GM12878 (cell line): ENCODE data around the gene OR6C68.

ENCODE experiments used
- ASH2L ChIP-seq: fragments of 300-600, 200-600 bp; sonication (generic); IDR thresholded peaks from 2 replicates; pipeline ENCODE4 v1.6.1; 2017; ENCODE audit warnings: low read depth, mild to moderate bottlenecking, borderline replicate concordance
- E2F4 ChIP-seq: IDR thresholded peaks from 2 replicates; pipeline ENCODE4 v1.6.1; 2012; ENCODE audit warnings: low read depth, low read length, improper control_type of control experiment
- MXI1 ChIP-seq: fragments of 150-350 bp; IDR thresholded peaks from 2 replicates; pipeline ENCODE4 v1.6.1; 2011; ENCODE audit warnings: low read depth, mild to moderate bottlenecking, inconsistent platforms, low read length, improper control_type of control experiment
- NRF1 ChIP-seq: conservative IDR thresholded peaks from 2 replicates; pipeline ENCODE4 v1.6.1; 2011; ENCODE audit warnings: mild to moderate bottlenecking, low read depth, low read length, improper control_type of control experiment
- SUPT20H ChIP-seq: IDR thresholded peaks from 2 replicates; pipeline ENCODE4 v1.6.1; 2011; ENCODE audit warnings: low read depth, mild to moderate bottlenecking, low read length, moderate library complexity, borderline replicate concordance; ENCODE audit not compliant: control insufficient read depth
- TCF7 ChIP-seq: IDR thresholded peaks from 2 replicates; pipeline ENCODE4 v1.6.1; 2014; ENCODE audit warnings: antibody characterized with exemption, borderline replicate concordance
- ZBTB40 ChIP-seq: fragments of 450-650 bp; IDR thresholded peaks from 2 replicates; pipeline ENCODE4 v1.6.1; 2016; ENCODE audit warnings: mild to moderate bottlenecking, moderate library complexity, borderline replicate concordance
- TF ChIP-seq, protein P1 (sequence below), 3 experiments: IDR thresholded peaks in 2 of 3; conservative IDR thresholded peaks in 1 of 3; 2 replicates each; pipeline ENCODE4 v1.5.1; 2011; ENCODE audit warnings: low read depth in 3 of 3, low read length in 3 of 3, mild to moderate bottlenecking in 3 of 3, control low read depth in 2 of 3, moderate library complexity in 2 of 3, inconsistent platforms in 1 of 3, mixed read lengths in 1 of 3; ENCODE audit not compliant: control insufficient read depth in 2 of 3, insufficient read depth in 1 of 3; ENCODE audit errors: extremely low read depth in 1 of 3

DNA sequence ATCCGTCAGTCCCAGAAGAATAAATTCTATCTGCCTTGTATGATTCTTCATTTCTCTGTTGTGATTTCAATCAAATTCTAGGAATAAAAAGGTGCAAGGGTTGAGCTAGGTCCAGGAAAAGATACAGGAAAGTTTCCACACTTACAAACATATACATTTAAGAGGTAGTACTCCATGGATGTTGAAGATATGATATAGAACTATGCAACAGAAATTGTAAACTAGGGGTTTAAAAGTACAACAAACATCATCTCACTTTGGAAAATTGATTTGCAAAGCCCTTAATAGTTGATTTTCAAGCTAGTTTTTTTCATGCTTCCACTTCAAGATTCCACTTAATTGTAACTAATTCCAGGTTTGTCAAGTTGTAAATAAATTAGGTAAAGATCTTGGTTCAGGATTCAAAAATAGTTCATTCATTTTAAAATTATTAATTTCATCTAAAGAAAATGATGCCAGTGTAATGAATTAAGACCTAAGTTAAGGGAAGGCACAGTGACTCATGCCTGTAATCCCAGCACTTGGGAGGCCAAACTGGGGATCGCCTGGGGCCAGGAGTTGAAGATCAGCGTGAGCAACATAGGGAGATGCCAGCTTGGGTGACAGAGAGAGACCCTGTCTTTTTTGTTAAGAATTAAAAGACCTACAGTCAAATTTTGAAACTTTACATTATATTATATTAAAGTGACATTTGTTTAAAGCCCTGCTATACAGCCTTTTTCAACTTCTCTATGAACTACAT, 21.9 kb upstream of the OR6C68 start, which contains the start of gene OR6C70:
- TF ChIP-seq, protein P1, sequence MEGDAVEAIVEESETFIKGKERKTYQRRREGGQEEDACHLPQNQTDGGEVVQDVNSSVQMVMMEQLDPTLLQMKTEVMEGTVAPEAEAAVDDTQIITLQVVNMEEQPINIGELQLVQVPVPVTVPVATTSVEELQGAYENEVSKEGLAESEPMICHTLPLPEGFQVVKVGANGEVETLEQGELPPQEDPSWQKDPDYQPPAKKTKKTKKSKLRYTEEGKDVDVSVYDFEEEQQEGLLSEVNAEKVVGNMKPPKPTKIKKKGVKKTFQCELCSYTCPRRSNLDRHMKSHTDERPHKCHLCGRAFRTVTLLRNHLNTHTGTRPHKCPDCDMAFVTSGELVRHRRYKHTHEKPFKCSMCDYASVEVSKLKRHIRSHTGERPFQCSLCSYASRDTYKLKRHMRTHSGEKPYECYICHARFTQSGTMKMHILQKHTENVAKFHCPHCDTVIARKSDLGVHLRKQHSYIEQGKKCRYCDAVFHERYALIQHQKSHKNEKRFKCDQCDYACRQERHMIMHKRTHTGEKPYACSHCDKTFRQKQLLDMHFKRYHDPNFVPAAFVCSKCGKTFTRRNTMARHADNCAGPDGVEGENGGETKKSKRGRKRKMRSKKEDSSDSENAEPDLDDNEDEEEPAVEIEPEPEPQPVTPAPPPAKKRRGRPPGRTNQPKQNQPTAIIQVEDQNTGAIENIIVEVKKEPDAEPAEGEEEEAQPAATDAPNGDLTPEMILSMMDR (IDR thresholded peaks at IDR 0.05 in 2 of 3, conservative IDR thresholded peaks at IDR 0.05 in 1 of 3; ENCODE audit: control insufficient read depth in 2 of 3, extremely low read depth in 1 of 3, insufficient read depth in 1 of 3, low read depth in 3 of 3, low read length in 3 of 3), result no peak
- TF ChIP-seq SUPT20H (no peak), MXI1 (no peak), ZBTB40 (no peak), NRF1 (no peak), E2F4 (no peak), TCF7 (no peak), ASH2L (no peak)
